Testis (tissue), 2 donors: ENCODE data around the gene TENM4.

Source experiments
- CTCF ChIP-seq, 3 experiments: fragments of 450-650 bp in 2 of 3; fragments of 200-600 bp in 1 of 3; sonication (generic) in 1 of 3; IDR thresholded peaks; one replicate each; pipeline ENCODE4 v1.5.1; 2016 to 2019; ENCODE audit warnings: antibody characterized with exemption in 3 of 3, mild to moderate bottlenecking in 2 of 3, moderate library complexity in 1 of 3
- POLR2A ChIP-seq: fragments of 450-650 bp; IDR thresholded peaks from one replicate; pipeline ENCODE4 v1.6.1; 2017; ENCODE audit warnings: antibody characterized with exemption, mild to moderate bottlenecking, moderate library complexity

DNA sequence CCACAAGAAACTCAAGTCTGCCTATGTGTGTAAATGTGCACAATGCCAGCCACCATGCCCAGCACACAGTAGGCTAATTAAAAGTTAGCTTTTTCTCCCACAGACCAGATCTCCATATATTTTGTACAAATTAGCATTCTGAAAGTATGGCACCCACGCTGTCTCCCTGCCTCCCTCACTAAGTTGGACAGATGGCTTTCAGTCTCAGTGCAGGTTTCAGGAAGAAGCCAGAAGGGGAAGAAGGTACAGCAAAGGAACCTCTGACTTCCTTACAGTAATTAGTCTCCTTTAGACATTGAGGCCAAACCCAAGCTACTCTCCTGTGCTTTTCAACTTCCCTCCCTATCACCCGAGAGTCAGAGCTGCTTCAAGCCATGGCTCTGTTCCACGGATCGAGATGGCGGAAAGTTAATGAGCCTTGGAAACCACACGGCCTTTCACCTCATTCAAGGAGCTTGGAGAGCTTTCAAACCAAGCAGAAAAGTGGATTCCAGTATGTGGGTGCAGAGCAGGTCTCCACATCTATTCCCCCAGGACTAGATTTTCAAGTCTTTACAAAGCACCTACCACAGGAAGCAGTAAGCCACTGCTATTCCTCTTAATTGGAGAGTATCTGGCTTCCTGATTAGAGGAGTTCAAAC lies 645.1 kb downstream of the TENM4 start:
- TF ChIP-seq CTCF (IDR thresholded peaks at IDR 0.05) = no peak
- no peak for TF ChIP-seq POLR2A
